GM12801 (cell line): ENCODE results near the gene ANKRD29.

Experiments
- TF ChIP-seq, protein P1 (sequence below): IDR thresholded peaks from one replicate; pipeline ENCODE4 v1.5.1; 2011; ENCODE audit warnings: control low read depth; ENCODE audit not compliant: insufficient read length; ENCODE audit errors: extremely low read depth

ANKRD29 gene

GRCh38 chr18:23619388-23619881, 43.3 kb downstream of the ANKRD29 start:
- TF ChIP-seq, protein P1, sequence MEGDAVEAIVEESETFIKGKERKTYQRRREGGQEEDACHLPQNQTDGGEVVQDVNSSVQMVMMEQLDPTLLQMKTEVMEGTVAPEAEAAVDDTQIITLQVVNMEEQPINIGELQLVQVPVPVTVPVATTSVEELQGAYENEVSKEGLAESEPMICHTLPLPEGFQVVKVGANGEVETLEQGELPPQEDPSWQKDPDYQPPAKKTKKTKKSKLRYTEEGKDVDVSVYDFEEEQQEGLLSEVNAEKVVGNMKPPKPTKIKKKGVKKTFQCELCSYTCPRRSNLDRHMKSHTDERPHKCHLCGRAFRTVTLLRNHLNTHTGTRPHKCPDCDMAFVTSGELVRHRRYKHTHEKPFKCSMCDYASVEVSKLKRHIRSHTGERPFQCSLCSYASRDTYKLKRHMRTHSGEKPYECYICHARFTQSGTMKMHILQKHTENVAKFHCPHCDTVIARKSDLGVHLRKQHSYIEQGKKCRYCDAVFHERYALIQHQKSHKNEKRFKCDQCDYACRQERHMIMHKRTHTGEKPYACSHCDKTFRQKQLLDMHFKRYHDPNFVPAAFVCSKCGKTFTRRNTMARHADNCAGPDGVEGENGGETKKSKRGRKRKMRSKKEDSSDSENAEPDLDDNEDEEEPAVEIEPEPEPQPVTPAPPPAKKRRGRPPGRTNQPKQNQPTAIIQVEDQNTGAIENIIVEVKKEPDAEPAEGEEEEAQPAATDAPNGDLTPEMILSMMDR: no peak

DNA sequence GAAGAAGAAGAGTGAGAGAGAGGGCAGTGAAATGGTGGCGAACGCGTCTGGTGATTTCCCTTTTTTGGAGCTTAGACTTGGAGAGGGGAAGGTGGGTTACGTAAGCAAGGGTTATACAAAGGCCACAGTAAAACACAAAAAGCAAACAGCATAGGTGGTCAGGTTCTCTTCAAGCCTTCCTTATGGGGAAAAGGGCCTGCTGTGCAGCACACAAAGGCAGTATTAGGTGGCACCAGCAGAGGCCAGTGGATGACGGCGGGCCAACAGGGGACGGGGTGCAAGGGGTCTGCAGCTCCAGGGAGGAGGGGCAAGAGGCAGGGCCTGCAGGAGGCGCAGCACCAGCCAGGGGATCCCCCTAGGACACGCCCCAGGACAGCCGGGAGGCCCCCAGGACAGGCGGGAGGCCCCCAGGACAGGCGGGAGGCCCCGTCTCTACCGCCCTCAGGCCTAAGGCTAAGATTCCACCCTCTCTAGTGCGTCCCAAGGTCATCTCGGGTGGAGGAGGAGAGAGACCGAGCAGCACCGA, 43.8 kb downstream of the ANKRD29 start:
- TF ChIP-seq, protein P1: no peak

- TF ChIP-seq, protein P1: no peak
These were observed 45.2 kb downstream of the ANKRD29 start for GRCh38 chr18:23617412-23618014.

DNA sequence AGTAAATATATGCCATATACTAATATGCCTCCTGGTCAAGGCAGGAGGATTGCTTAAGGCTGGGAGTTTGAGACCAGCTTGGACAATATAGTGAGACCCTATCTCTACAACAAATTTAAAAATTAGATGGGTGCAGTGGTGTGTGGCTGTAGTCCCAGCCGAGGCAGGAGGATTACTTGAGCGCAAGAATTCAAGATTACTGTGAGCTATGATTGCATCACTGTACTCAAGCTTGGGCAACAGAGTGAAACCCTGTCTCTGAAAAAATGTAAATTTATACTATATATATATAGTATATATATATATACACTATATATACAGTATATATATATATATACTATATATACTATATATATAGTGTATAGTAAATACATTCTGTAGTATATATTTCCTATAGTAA, 46.5 kb downstream of the ANKRD29 start:
- TF ChIP-seq, protein P1: no peak

GRCh38 chr18:23614891-23615290, 47.8 kb downstream of the ANKRD29 start:
- TF ChIP-seq, protein P1: no peak

DNA sequence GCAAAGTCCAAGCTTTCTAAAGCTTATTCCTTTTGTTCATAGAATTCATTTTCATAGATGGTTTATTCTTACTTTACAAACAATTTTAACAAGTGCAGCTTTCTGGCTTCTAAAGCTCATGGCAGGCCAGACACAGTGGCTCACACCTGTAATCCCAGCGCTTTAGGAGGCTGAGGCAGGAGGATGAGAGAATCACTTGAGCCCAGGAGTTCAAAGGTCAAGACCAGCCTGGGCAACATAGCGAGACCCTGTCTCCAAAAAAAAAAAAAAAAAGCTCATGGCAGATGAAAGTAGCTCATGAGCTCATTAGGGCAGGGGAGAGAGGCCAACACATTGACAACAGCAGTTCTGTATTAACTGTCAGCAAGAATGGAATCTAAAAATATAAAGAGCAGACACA, 48.3 kb downstream of the ANKRD29 start:
- TF ChIP-seq, protein P1: no peak

GRCh38 chr18:23612434-23613090, 50.1 kb downstream of the ANKRD29 start:
- TF ChIP-seq, protein P1: no peak
